ENCODE results near the gene SOCS6.

DNA sequence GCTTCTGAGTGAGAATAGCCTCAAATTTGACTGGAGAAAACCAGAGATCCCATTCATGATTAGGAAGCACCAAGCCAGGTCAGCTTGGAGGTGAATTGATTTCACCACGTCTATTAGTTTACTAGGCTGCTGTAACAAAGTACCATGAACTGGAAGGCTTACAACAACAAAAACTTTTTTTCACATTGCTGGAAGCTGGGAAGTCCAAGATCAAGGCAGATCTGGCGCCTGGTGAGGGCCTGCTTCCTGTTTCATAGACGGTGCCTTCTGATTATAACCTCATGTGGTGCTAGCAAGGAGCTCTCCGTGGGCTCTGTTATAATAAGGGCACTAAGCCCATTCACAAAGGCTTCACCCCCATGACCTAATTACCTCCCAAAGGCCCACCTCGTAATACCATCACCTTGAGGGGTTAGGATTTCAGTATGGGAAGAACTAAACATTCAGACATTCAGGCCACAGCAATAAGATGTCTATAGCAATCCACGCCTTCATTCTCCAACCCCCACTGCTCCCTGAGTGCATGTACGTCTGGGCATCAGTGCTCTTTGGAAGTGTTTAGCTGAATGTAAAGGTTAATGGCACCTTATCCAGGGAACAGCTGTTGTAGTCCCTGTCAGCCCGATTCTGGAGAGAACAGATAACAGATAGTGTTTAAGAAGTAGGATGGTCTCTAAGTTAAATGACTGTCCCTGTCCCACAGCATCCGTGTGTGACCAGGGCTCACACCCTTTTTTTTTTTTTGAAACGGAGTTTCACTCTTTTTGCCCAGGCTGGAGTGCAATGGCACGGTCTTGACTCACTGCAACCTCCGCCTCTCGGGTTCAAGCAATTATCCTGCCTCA is 89.2 kb downstream of the SOCS6 start:
- no peak for TF ChIP-seq POLR2A (IDR thresholded peaks at IDR 0.05)
- TF ChIP-seq, protein P1, sequence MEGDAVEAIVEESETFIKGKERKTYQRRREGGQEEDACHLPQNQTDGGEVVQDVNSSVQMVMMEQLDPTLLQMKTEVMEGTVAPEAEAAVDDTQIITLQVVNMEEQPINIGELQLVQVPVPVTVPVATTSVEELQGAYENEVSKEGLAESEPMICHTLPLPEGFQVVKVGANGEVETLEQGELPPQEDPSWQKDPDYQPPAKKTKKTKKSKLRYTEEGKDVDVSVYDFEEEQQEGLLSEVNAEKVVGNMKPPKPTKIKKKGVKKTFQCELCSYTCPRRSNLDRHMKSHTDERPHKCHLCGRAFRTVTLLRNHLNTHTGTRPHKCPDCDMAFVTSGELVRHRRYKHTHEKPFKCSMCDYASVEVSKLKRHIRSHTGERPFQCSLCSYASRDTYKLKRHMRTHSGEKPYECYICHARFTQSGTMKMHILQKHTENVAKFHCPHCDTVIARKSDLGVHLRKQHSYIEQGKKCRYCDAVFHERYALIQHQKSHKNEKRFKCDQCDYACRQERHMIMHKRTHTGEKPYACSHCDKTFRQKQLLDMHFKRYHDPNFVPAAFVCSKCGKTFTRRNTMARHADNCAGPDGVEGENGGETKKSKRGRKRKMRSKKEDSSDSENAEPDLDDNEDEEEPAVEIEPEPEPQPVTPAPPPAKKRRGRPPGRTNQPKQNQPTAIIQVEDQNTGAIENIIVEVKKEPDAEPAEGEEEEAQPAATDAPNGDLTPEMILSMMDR (IDR thresholded peaks at IDR 0.05): no peak
- TF ChIP-seq POLR2AphosphoS5 (IDR thresholded peaks at IDR 0.05; ENCODE audit: insufficient read depth in 1 of 2, low read depth in 1 of 2): no peak
